Heart left ventricle (tissue), 16 donors: ENCODE measurements around the gene MYG1. TPM values are rescaled to one million over a fixed set of nuclear protein-coding genes. Genes with fewer than 3 reads are reported as not detected.
A peak's percentile ranks its signal among the peaks of the same experiment; 100 is the strongest.

Experiments used
- ATAC-seq, 4 donors: fragments of 200-7000 bp; cut with Tn5 transposase; one replicate each; pipeline ENCODE4 v1.9.1; 2020 to 2022; ENCODE audit warnings: moderate library complexity in 4 of 4, mild to moderate bottlenecking in 3 of 4, moderate number of reproducible peaks in 1 of 4
- DNase-seq, 5 donors: peaks; one replicate each; pipeline ENCODE4 v3.0.0-alpha.2; 2020
- H3K27ac ChIP-seq, 12 donors: fragments of 200-600 bp; sonication (generic) in 4 of 12; one replicate each; pipeline versions ENCODE4 v1.5.0 to v1.8.0; 2016 to 2022; ENCODE audit warnings: mild to moderate bottlenecking in 2 of 12
- H3K27me3 ChIP-seq, 9 donors: fragments of 200-600 bp; sonication (generic) in 2 of 9; one replicate each; pipeline versions ENCODE4 v1.5.1 to v1.8.0; 2016 to 2022; ENCODE audit warnings: mild to moderate bottlenecking in 3 of 9
- H3K36me3 ChIP-seq, 9 donors: fragments of 200-600 bp; sonication (generic) in 2 of 9; one replicate each; pipeline versions ENCODE4 v1.5.0 to v1.8.0; 2018 to 2022; ENCODE audit warnings: mild to moderate bottlenecking in 2 of 9
- H3K4me1 ChIP-seq, 12 donors: fragments of 200-600 bp; sonication (generic) in 4 of 12; one replicate each; pipeline versions ENCODE4 v1.5.0 to v1.8.0; 2016 to 2022; ENCODE audit warnings: mild to moderate bottlenecking in 3 of 12
- H3K4me3 ChIP-seq, 12 donors: fragments of 200-600 bp; sonication (generic) in 4 of 12; one replicate each; pipeline versions ENCODE4 v1.5.0 to v1.8.0; 2017 to 2022; ENCODE audit warnings: mild to moderate bottlenecking in 9 of 12, moderate library complexity in 4 of 12
- H3K9me3 ChIP-seq, 12 donors: fragments of 200-600 bp; sonication (generic) in 4 of 12; one replicate each; pipeline versions ENCODE4 v1.5.0 to v1.8.0; 2016 to 2022; ENCODE audit warnings: mild to moderate bottlenecking in 1 of 12
- POLR2A ChIP-seq, 2 donors: fragments of 450-650 bp; IDR thresholded peaks; one replicate each; pipeline ENCODE4 v1.6.1; 2017; ENCODE audit warnings: antibody characterized with exemption in 2 of 2, mild to moderate bottlenecking in 2 of 2, moderate library complexity in 2 of 2
- WGBS, 4 donors: extraction: QIAGEN DNeasy Blood & Tissue Kit in 2 of 4; methylation state at CpG; one replicate each; pipeline versions ENCODE4 v1.1.5 to v1.1.7; 2013 to 2018; 5-methylcytosine and 5-hydroxymethylcytosine counted together
- intact Hi-C, 10 donors: fragments of 100-400 bp; cut with DNase I; formaldehyde crosslinking; loops; one replicate each; pipeline versions ENCODE4 v1.11.1 to v1.14.2; 2022
- polyA plus RNA-seq, 2 donors: library from polyadenylated mRNA; stranded (reverse); fragments of 200-250 nt; gene quantifications; one replicate each; pipeline ENCODE4 v1.2.3, GENCODE V29; 2013
- total RNA-seq, 9 donors: library from RNA; depleted of rRNA in 2 of 9; stranded (reverse); fragments of >200 nt in 2 of 9; fragmentation: NEBNext Ultra II Directional in 3 of 9; extraction: Animal tissue kit (Norgen Biotek cat#: 25700) in 3 of 9; gene quantifications; one replicate each; pipeline versions ENCODE4 v1.1.0 to v1.2.4, GENCODE V29; 2016 to 2023
- TF ChIP-seq, protein P1 (sequence below), 12 donors: fragments of 200-600 bp; sonication (generic) in 4 of 12; IDR thresholded peaks; one replicate each; pipeline versions ENCODE4 v1.5.0 to v1.8.0; 2018 to 2022; ENCODE audit warnings: antibody characterized with exemption in 12 of 12, mild to moderate bottlenecking in 5 of 12
- donor health status: ischemic (EF 13 %, LVEDD 7.1; RV severe dilation, severe dysfunction).
- donor health status: healthy with polysubstance abuse.
- donor health status: DM: no; HTN: yes; CAD: no.
- donor health status: DM: no; HTN: no; CAD: no.
- donor health status: ischemic (EF 25% LVEDD 6.9; RV normal size, moderate dysfunction).
- donor health status: ischemic (EF 25% LVEDD 5.7; RV mildly dilated, moderate dysfunction).
- donor health status: healthy.
- donor health status: DM: yes; HTN: yes; CAD: no.
- donor health status: ischemic (EF 35%, LVEDD 5.7; RV mildly dilated, moderate dysfunction).
- donor health status: nonischemic (EF 11% LVEDD 7.7; RV severe dilation, severe dysfunction).
- donor health status: DM: yes; HTN: yes; CAD: no.
- donor health status: PGD.
- donor health status: ischemic (EF 29% LVEDD 5.4; RV normal size, mild dysfunction).
- donor health status: nonischemic (EF 23%, LVEDD 6.1; RV moderate dilation, normal function).

The MYG1 gene
- total and polyA plus RNA-seq, 11 donors = 32.1 to 58.6 (median 35.1) TPM

- H3K4me1 ChIP-seq = peaks cover 0 to 8% (median 0%) of the 10 kb centered on the region in 12 donors
- H3K27me3 ChIP-seq = peaks cover 0 to 24% (median 6%) of the 10 kb centered on the region in 9 donors
- intact Hi-C loops = no loop called here
- ATAC-seq = no peak
- 70 to 81% (median 71%) methylated on average over 5 to 6 of the region's 6 CpGs; no CpG with 5 or more reads in 1 of the 4 donors for WGBS, 4 donors
- DNase-seq = no peak
- TF ChIP-seq, protein P1, sequence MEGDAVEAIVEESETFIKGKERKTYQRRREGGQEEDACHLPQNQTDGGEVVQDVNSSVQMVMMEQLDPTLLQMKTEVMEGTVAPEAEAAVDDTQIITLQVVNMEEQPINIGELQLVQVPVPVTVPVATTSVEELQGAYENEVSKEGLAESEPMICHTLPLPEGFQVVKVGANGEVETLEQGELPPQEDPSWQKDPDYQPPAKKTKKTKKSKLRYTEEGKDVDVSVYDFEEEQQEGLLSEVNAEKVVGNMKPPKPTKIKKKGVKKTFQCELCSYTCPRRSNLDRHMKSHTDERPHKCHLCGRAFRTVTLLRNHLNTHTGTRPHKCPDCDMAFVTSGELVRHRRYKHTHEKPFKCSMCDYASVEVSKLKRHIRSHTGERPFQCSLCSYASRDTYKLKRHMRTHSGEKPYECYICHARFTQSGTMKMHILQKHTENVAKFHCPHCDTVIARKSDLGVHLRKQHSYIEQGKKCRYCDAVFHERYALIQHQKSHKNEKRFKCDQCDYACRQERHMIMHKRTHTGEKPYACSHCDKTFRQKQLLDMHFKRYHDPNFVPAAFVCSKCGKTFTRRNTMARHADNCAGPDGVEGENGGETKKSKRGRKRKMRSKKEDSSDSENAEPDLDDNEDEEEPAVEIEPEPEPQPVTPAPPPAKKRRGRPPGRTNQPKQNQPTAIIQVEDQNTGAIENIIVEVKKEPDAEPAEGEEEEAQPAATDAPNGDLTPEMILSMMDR (IDR thresholded peaks at IDR 0.05) = no peak
- TF ChIP-seq POLR2A (IDR thresholded peaks at IDR 0.05) = no peak
- H3K4me3 ChIP-seq = no peak overlapping the region
- H3K27ac ChIP-seq = no peak overlapping the region
- H3K36me3 ChIP-seq = no peaks in the 10 kb centered on the region
- H3K9me3 ChIP-seq = no peaks in the 10 kb centered on the region
Measured at GRCh38 chr12:53338916-53339315, 39.4 kb downstream of the MYG1 start.

DNA sequence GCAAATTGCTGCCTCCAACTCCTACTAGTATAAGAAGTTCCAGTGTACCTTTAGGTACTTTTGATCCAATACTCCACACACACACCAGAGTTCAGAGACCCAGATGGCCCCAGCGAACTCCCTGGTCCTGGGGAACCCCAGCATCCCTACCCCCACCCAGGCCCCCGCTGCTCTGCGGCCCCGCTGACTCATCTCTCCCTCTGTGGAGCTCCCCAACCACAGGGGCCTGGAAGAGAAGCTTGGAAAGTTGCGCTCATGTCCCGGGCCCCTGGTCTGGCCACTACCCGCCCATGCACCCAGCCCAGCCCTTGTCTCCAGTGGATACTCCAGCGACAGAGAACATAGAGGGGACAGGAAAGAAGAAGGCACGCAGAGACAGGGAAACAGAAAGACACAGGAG is 40.9 kb downstream of the MYG1 start:
- 85 to 88% (median 86%) methylated on average over 8 to 9 of the region's 9 CpGs for WGBS, 4 donors
- Histone ChIP-seq H3K27ac (no peak overlapping the region), H3K9me3 (no peaks in the 10 kb centered on the region), H3K4me3 (no peak overlapping the region), H3K4me1 (peaks cover 0 to 20% (median 5%) of the 10 kb centered on the region in 12 donors), H3K27me3 (peaks cover 0 to 24% (median 6%) of the 10 kb centered on the region in 9 donors), H3K36me3 (no peaks in the 10 kb centered on the region)
- no peak for DNase-seq
- ATAC-seq = no peak
- TF ChIP-seq POLR2A (IDR thresholded peaks at IDR 0.05) = no peak
- TF ChIP-seq, protein P1 (IDR thresholded peaks at IDR 0.05) = no peak
- intact Hi-C loops = loop anchor here in 1 of 10 donors (2.0 kb wide), 1 partner anchor 14 kb away; no protein-coding TSS in a partner anchor

- Histone ChIP-seq H3K36me3 (no peaks in the 10 kb centered on the region), H3K4me3 (no peak overlapping the region), H3K27me3 (peaks cover 0 to 10% (median 0%) of the 10 kb centered on the region in 9 donors), H3K27ac (no peak overlapping the region), H3K4me1 (peaks cover 0 to 23% (median 12%) of the 10 kb centered on the region in 12 donors), H3K9me3 (no peaks in the 10 kb centered on the region)
- intact Hi-C loops = no loop called here
- no peak for DNase-seq
- no peak for ATAC-seq
- 57 to 75% (median 65%) methylated on average over 3 of the region's 3 CpGs for WGBS, 4 donors
- no peak for TF ChIP-seq POLR2A (IDR thresholded peaks at IDR 0.05)
- TF ChIP-seq, protein P1 (IDR thresholded peaks at IDR 0.05) = no peak
Measured at GRCh38 chr12:53343449-53343848, 44.0 kb downstream of the MYG1 start.

GRCh38 chr12:53343969-53344368 is 44.5 kb downstream of the MYG1 start:
- Histone ChIP-seq H3K4me1 (peaks cover 0 to 23% (median 12%) of the 10 kb centered on the region in 12 donors), H3K9me3 (no peaks in the 10 kb centered on the region), H3K4me3 (peak overlapping the region in 1 of 12 donors; percentile 73), H3K27me3 (peaks cover 0 to 5% (median 0%) of the 10 kb centered on the region in 9 donors), H3K27ac (peak overlapping the region in 3 of 12 donors; percentile 90 to 92 (median 91)), H3K36me3 (no peaks in the 10 kb centered on the region)
- WGBS, 4 donors = 90 to 94% (median 92%) methylated on average over 4 of the region's 4 CpGs
- intact Hi-C loops = loop anchor here in 2 of 10 donors (2.0 kb wide), 2 partner anchors 17 to 19 kb away; no protein-coding TSS in a partner anchor
- TF ChIP-seq POLR2A (IDR thresholded peaks at IDR 0.05) = no peak
- TF ChIP-seq, protein P1 (IDR thresholded peaks at IDR 0.05) = no peak
- DNase-seq (no peak), ATAC-seq (no peak)
